ENCODE data around the gene KASH5.

DNA sequence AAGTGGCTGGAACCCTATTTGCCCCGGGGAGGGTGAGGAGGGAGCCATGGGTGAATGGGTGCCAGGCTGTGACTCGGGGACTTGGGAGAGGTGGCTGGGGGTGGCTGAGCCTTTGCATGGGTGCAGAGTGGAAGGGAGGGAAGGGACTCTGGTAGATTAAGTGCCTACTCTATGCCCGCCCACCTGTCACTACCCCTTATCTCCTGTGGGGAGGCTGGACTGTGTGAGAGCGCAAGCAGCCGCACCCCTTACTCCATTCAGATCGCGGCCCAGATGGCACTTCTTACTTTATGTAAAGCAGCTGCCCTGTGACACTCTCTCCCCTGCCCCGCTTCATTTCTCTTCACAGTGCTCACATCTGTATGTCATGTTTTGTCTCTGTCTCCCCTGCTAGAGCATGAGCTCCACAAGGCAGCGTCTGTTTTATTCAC, 2.9 kb downstream of the KASH5 start:
- TF ChIP-seq, protein P1, sequence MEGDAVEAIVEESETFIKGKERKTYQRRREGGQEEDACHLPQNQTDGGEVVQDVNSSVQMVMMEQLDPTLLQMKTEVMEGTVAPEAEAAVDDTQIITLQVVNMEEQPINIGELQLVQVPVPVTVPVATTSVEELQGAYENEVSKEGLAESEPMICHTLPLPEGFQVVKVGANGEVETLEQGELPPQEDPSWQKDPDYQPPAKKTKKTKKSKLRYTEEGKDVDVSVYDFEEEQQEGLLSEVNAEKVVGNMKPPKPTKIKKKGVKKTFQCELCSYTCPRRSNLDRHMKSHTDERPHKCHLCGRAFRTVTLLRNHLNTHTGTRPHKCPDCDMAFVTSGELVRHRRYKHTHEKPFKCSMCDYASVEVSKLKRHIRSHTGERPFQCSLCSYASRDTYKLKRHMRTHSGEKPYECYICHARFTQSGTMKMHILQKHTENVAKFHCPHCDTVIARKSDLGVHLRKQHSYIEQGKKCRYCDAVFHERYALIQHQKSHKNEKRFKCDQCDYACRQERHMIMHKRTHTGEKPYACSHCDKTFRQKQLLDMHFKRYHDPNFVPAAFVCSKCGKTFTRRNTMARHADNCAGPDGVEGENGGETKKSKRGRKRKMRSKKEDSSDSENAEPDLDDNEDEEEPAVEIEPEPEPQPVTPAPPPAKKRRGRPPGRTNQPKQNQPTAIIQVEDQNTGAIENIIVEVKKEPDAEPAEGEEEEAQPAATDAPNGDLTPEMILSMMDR (IDR thresholded peaks at IDR 0.05; ENCODE audit: low read length) = no peak
- no peak for TF ChIP-seq EZH2 (optimal IDR thresholded peaks at IDR 0.05; ENCODE audit: low read depth, low read length)
- no peak for TF ChIP-seq EZH2phosphoT487 (IDR thresholded peaks at IDR 0.05; ENCODE audit: low read length)

All from MM.1S (cell line).